22Rv1 (cell line): ENCODE results near the gene FHIT.

ENCODE experiments used
- CTCF ChIP-seq: fragments of 450-650 bp; IDR thresholded peaks from 2 replicates; pipeline ENCODE4 v1.5.1; 2017; ENCODE audit warnings: mild to moderate bottlenecking
- ZFX ChIP-seq: fragments of 450-650 bp; IDR thresholded peaks from 2 replicates; pipeline ENCODE4 v1.6.1; 2017; ENCODE audit warnings: antibody characterized with exemption, borderline replicate concordance

DNA sequence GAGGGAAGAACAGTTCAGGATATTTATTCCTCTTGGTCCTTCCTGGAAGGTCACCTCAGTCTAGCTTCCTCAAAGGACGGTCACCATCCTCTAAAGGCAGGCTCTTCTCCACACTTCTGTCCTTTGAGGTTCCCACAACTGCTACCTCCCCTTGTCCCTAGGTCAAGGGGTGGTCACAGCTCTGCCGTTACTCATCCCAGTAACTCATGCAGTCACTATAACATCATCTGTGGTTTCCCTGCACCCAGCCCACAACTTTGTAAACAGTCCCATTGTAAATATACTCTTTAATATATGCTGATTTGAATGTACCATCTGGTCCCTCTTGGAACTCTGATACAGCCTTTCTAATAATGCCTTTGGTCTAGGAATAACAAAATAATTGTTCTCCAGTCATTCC is 887.4 kb downstream of the FHIT start:
- TF ChIP-seq CTCF (no peak), ZFX (no peak)
